HEK293 (cell line): ENCODE results near the gene PRPF40B.

ENCODE experiments used
- CTCF ChIA-PET: fragments of 350-600 bp; formaldehyde crosslinking; extraction: SDS; loops from one replicate; lab custom pipeline; 2021; ENCODE audit warnings: antibody characterized with exemption; lab: Yijun Ruan, JAX
- POLR2A ChIA-PET: fragments of 300-600 bp; formaldehyde crosslinking; extraction: SDS; loops from one replicate; lab custom pipeline; 2020; ENCODE audit warnings: antibody characterized with exemption, inconsistent platforms; lab: Yijun Ruan, JAX
- H3K27ac ChIP-seq: fragments of 200-500 bp; sonication (Bioruptor generic); 2 replicates; pipeline ENCODE4 v1.5.1; 2014; ENCODE audit warnings: low read depth, low read length, control low read depth, inconsistent platforms; ENCODE audit errors: extremely low read depth
- H3K36me3 ChIP-seq, 2 experiments: fragments of 200-500 bp in 1 of 2; sonication (Bioruptor generic) in 1 of 2; 1 replicate in 1 of 2; 2 replicates in 1 of 2; pipeline ENCODE4 v1.5.1; 2014 to 2017; ENCODE audit warnings: inconsistent platforms in 2 of 2, low read length in 2 of 2; ENCODE audit not compliant: control insufficient read depth in 2 of 2, insufficient read depth in 1 of 2
- H3K4me1 ChIP-seq: fragments of 200-500 bp; sonication (Bioruptor generic); 2 replicates; pipeline ENCODE4 v1.5.1; 2014; ENCODE audit warnings: mild to moderate bottlenecking, low read length, inconsistent platforms; ENCODE audit not compliant: control insufficient read depth, insufficient read depth
- H3K4me3 ChIP-seq: 2 replicates; pipeline ENCODE4 v1.5.1; 2011; ENCODE audit warnings: low read depth, mild to moderate bottlenecking, control low read depth, low read length, moderate library complexity
- H3K9me3 ChIP-seq: fragments of 200-500 bp; sonication (Bioruptor generic); 2 replicates; pipeline ENCODE4 v1.5.1; 2014; ENCODE audit warnings: low read depth, low read length, inconsistent platforms; ENCODE audit not compliant: control insufficient read depth, insufficient read depth
- AEBP2 ChIP-seq: fragments of 450-650 bp; formaldehyde crosslinking; IDR thresholded peaks from 2 replicates; pipeline ENCODE4 v1.5.1; 2016; ENCODE audit warnings: missing biosample characterization, missing genetic modification characterization, borderline replicate concordance
- KLF7 ChIP-seq: fragments of 450-650 bp; formaldehyde crosslinking; IDR thresholded peaks from 2 replicates; pipeline ENCODE4 v1.5.1; 2016; ENCODE audit warnings: missing biosample characterization, missing genetic modification characterization, borderline replicate concordance
- MYNN ChIP-seq: fragments of 450-650 bp; formaldehyde crosslinking; IDR thresholded peaks from 2 replicates; pipeline ENCODE4 v1.5.1; 2016; ENCODE audit warnings: missing biosample characterization, missing genetic modification characterization, borderline replicate concordance
- PRDM1 ChIP-seq: fragments of 450-650 bp; formaldehyde crosslinking; IDR thresholded peaks from 2 replicates; pipeline ENCODE4; 2016; ENCODE audit warnings: missing biosample characterization, missing genetic modification characterization
- ZBTB21 ChIP-seq: fragments of 450-650 bp; formaldehyde crosslinking; IDR thresholded peaks from 2 replicates; pipeline ENCODE4 v1.5.1; 2017; ENCODE audit warnings: missing biosample characterization, missing genetic modification characterization
- ZBTB48 ChIP-seq: fragments of 450-650 bp; formaldehyde crosslinking; IDR thresholded peaks from 2 replicates; pipeline ENCODE4 v1.5.1; 2016; ENCODE audit warnings: missing biosample characterization, missing genetic modification characterization
- ZNF146 ChIP-seq: fragments of 450-650 bp; formaldehyde crosslinking; IDR thresholded peaks from 2 replicates; pipeline ENCODE4 v1.5.1; 2016; ENCODE audit warnings: missing biosample characterization, missing genetic modification characterization
- ZNF221 ChIP-seq: fragments of 450-650 bp; formaldehyde crosslinking; IDR thresholded peaks from 2 replicates; pipeline ENCODE4 v1.5.1; 2017; ENCODE audit warnings: missing biosample characterization, missing genetic modification characterization, borderline replicate concordance
- ZNF239 ChIP-seq: fragments of 450-650 bp; formaldehyde crosslinking; IDR thresholded peaks from 2 replicates; pipeline ENCODE4 v1.5.1; 2016; ENCODE audit warnings: missing biosample characterization, missing genetic modification characterization
- ZNF266 ChIP-seq: fragments of 450-650 bp; formaldehyde crosslinking; IDR thresholded peaks from 2 replicates; pipeline ENCODE4 v1.5.1; 2016; ENCODE audit warnings: missing biosample characterization, missing genetic modification characterization, low read depth
- ZNF600 ChIP-seq: fragments of 450-650 bp; formaldehyde crosslinking; IDR thresholded peaks from 2 replicates; pipeline ENCODE4 v1.5.1; 2016; ENCODE audit warnings: missing biosample characterization, missing genetic modification characterization
- ZSCAN18 ChIP-seq: fragments of 450-650 bp; formaldehyde crosslinking; IDR thresholded peaks from 2 replicates; pipeline ENCODE4 v1.5.1; 2016; ENCODE audit warnings: missing biosample characterization, missing genetic modification characterization
- TF ChIP-seq, protein P1 (sequence below): fragments of 450-650 bp; formaldehyde crosslinking; IDR thresholded peaks from 2 replicates; pipeline ENCODE4 v1.5.1; 2017; ENCODE audit warnings: missing biosample characterization, missing genetic modification characterization

PRPF40B gene

DNA sequence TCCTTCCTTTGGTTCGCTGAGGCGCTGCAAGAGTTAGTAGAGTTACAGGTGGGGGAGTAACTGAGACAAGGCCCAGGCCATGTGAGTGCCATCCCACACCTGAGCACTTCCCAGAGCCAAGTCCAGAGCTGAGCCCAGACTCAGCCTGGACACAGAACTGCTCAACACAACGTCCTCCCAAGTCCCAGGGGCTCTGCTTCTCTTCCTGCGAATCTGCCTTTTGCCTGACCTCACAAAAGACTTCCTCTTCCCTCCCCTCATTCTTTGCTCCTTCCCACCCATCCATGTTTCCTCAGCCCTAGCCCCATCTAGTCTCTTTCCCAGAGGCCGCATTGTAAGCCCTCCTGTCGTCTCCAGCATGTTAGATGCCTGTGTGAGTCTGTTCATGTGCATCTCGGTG is 38.8 kb upstream of the PRPF40B start (continued):
- TF ChIP-seq ZNF221 (tag by site-specific recombination) (no peak), ZNF600 (tag by site-specific recombination) (no peak)
- TF ChIP-seq, all 188 proteins: peak for 0

GRCh38 chr12:49585477-49586459 is 37.6 kb upstream of the PRPF40B start:
- H3K36me3 ChIP-seq: peaks cover 0 to 20% of the 10 kb centered on the region in 2 experiments; a peak in 2 of 3 replicates
- TF ChIP-seq MYNN (peak; percentile 83), ZSCAN18 (tag by site-specific recombination) (no peak)
- ChIA-PET CTCF (interaction anchor here (0.9 kb wide), 1 partner anchor 98 kb away, joined by 7 read pairs; no protein-coding TSS in a partner anchor), POLR2A (no interaction called here)
- H3K4me3 ChIP-seq: no peak overlapping the region
- no peaks in the 10 kb centered on the region for H3K9me3 ChIP-seq
- H3K27ac ChIP-seq: no peak overlapping the region
- no peaks in the 10 kb centered on the region for H3K4me1 ChIP-seq

DNA sequence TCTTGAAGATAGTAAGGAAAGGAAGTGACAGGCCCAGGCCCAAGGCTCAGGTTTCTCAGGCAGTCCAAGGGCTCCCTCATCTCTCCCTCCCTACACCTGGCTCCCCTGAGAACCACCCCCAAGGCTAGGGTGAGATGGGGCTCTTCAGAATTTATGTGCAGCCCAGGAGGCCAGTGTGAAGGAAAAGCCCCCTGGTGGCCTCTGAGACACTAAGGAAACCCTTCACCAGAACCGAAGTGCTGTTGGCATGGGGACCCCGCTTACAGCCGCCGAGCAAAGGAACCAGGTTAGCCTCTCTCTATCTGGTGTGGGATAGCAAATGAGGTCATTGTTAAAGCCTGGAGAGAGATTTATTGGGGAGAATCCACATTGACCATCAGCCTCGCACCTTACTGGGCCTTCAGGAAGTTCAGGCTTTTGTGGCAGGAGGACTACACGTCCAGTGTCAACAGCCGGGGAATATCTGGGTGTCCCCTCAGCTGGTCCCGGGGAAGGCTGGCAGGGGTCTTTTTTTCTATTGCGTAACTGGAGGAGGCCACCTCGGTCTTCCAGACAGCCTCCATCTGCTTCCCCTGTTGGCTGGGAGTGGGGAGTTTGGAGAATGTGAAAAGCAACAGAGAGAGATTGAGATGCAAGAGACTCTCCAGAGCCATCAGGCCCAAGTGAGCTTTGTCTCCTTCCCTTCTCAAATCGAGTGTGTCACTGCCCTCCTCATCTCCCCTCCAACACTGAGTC is 36.0 kb upstream of the PRPF40B start:
- POLR2A ChIA-PET: no interaction called here
- TF ChIP-seq KLF7 (tag by site-specific recombination) (no peak), AEBP2 (tag by site-specific recombination) (no peak), ZBTB21 (tag by site-specific recombination) (no peak), ZBTB48 (tag by site-specific recombination) (no peak), ZNF146 (tag by site-specific recombination) (no peak), ZNF239 (tag by site-specific recombination) (no peak), ZSCAN18 (tag by site-specific recombination) (no peak), ZNF266 (no peak), PRDM1 (tag by site-specific recombination) (no peak)
- TF ChIP-seq, protein P1, sequence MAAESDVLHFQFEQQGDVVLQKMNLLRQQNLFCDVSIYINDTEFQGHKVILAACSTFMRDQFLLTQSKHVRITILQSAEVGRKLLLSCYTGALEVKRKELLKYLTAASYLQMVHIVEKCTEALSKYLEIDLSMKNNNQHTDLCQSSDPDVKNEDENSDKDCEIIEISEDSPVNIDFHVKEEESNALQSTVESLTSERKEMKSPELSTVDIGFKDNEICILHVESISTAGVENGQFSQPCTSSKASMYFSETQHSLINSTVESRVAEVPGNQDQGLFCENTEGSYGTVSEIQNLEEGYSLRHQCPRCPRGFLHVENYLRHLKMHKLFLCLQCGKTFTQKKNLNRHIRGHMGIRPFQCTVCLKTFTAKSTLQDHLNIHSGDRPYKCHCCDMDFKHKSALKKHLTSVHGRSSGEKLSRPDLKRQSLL: no peak
- TF ChIP-seq, all 188 proteins: peak for 0
- no peak overlapping the region for H3K27ac ChIP-seq
- no peaks in the 10 kb centered on the region for H3K4me1 ChIP-seq
- CTCF ChIA-PET: no interaction called here
- peaks cover 0 to 20% of the 10 kb centered on the region in 2 experiments; a peak in 2 of 3 replicates for H3K36me3 ChIP-seq
- H3K9me3 ChIP-seq: no peaks in the 10 kb centered on the region
- no peak overlapping the region for H3K4me3 ChIP-seq
